Hepatocyte (in vitro differentiated cells): ENCODE measurements around the gene CCL4.

ENCODE experiments used
- EZH2 ChIP-seq: fragments of 200-600 bp; sonication (generic); IDR thresholded peaks from 2 replicates; pipeline ENCODE4 v1.6.1; 2016; ENCODE audit warnings: antibody characterized with exemption, mild to moderate bottlenecking, borderline replicate concordance
- TF ChIP-seq, protein P1 (sequence below): fragments of 200-600 bp; sonication (generic); IDR thresholded peaks from 2 replicates; pipeline ENCODE4 v1.5.1; 2016; ENCODE audit warnings: antibody characterized with exemption, mild to moderate bottlenecking; ENCODE audit not compliant: poor library complexity

DNA sequence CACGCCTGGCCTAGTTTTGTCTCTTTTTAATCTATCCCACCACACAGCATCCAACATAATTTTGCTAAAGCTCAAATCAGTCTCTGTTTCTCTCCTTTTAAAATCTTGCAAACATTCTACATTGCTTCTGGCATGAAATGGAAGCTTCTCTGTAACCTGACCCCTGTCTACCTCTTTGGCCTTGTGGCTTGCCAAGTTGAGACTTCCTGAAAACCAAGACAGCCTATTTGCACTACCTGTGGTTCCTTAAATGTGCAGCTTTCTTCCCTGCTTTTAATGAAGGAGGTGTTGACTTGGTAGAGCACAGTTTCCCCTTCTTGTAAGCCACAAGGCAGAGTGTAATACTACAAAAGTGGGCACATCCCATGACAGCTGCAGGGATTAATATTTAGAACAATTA, 7.6 kb upstream of the CCL4 start:
- TF ChIP-seq, protein P1, sequence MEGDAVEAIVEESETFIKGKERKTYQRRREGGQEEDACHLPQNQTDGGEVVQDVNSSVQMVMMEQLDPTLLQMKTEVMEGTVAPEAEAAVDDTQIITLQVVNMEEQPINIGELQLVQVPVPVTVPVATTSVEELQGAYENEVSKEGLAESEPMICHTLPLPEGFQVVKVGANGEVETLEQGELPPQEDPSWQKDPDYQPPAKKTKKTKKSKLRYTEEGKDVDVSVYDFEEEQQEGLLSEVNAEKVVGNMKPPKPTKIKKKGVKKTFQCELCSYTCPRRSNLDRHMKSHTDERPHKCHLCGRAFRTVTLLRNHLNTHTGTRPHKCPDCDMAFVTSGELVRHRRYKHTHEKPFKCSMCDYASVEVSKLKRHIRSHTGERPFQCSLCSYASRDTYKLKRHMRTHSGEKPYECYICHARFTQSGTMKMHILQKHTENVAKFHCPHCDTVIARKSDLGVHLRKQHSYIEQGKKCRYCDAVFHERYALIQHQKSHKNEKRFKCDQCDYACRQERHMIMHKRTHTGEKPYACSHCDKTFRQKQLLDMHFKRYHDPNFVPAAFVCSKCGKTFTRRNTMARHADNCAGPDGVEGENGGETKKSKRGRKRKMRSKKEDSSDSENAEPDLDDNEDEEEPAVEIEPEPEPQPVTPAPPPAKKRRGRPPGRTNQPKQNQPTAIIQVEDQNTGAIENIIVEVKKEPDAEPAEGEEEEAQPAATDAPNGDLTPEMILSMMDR = no peak
- no peak for TF ChIP-seq EZH2
